ENCODE results near the gene DFFA. TPM values are rescaled to one million over a fixed set of nuclear protein-coding genes. Genes with fewer than 3 reads are reported as not detected.

The DFFA gene
- total and polyA plus RNA-seq, 12 donors: 13.0 to 42.1 (median 35.1) TPM

DNA sequence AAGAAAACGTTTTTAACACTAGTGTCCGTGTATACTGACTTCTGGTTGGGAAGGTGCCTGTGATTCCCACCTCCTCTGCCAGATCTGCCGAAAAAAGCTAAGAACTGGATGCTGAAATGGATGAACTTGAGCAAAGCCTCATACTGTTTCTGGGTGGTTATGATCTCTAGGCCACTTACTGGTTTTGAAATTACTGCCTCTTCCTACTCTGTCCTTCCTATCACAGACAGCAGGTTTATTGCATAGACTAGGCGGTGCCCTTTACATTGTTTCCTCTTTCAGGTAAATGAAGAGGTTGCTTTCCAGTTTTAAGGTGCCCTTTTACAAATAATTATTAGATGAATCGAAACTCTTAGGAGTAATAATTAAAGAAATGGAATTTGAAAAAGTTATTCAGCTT is 29.9 kb upstream of the DFFA start:
- no peaks in the 10 kb centered on the region for H3K9me3 ChIP-seq (replicated peaks in 1 of 3)
- 81 to 90% (median 86%) methylated on average over 5 of the region's 5 CpGs for WGBS, 4 donors
- peaks cover 0 to 2% of the 10 kb centered on the region in 2 donors for H3K4me1 ChIP-seq (replicated peaks in 1 of 2)
- TF ChIP-seq, protein P1, sequence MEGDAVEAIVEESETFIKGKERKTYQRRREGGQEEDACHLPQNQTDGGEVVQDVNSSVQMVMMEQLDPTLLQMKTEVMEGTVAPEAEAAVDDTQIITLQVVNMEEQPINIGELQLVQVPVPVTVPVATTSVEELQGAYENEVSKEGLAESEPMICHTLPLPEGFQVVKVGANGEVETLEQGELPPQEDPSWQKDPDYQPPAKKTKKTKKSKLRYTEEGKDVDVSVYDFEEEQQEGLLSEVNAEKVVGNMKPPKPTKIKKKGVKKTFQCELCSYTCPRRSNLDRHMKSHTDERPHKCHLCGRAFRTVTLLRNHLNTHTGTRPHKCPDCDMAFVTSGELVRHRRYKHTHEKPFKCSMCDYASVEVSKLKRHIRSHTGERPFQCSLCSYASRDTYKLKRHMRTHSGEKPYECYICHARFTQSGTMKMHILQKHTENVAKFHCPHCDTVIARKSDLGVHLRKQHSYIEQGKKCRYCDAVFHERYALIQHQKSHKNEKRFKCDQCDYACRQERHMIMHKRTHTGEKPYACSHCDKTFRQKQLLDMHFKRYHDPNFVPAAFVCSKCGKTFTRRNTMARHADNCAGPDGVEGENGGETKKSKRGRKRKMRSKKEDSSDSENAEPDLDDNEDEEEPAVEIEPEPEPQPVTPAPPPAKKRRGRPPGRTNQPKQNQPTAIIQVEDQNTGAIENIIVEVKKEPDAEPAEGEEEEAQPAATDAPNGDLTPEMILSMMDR (IDR thresholded peaks at IDR 0.05): no peak
- no peak for TF ChIP-seq POLR2A (IDR thresholded peaks at IDR 0.05)
- no peak for DNase-seq
- H3K27ac ChIP-seq: no peak overlapping the region
- no peak overlapping the region for H3K4me3 ChIP-seq
- H3K27me3 ChIP-seq: no peaks in the 10 kb centered on the region
- no peaks in the 10 kb centered on the region for H3K36me3 ChIP-seq (replicated peaks in 1 of 2)
- intact Hi-C loops (cut with DNase I): loop anchor here (10.0 kb wide), 2 partner anchors 293 to 443 kb away; partner anchors contain the start of gene CASZ1 (in 2 of the 2)

DNA sequence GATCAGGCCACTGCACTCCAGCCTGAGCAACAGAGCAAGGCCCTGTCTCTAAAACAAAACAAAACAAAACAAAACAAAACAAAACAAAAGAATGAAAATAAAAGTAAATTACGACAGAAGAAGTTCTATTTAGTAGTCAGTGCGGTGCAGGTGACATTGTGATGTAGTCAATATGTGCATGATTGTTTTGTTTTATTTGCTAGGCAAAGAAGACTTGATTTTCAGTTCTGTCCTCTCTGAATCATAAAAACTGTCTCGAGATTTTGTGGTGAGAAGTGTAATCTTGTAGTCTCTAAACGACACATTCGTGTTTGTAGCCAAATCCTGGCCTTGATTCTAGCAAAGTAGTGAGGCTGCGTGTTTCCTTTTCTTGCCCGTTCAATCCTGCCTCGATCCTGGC is 25.9 kb upstream of the DFFA start:
- intact Hi-C loops (cut with DNase I): loop anchor here in 1 of 2 donors (10.0 kb wide), 1 partner anchor 123 kb away; no protein-coding TSS in a partner anchor
- TF ChIP-seq POLR2A (IDR thresholded peaks at IDR 0.05): no peak
- TF ChIP-seq, protein P1 (IDR thresholded peaks at IDR 0.05): no peak
- DNase-seq: no peak
- no peak overlapping the region for H3K27ac ChIP-seq
- no peaks in the 10 kb centered on the region for H3K27me3 ChIP-seq
- H3K9me3 ChIP-seq (replicated peaks in 1 of 3): no peaks in the 10 kb centered on the region
- peaks cover 0 to 13% of the 10 kb centered on the region in 2 donors for H3K4me1 ChIP-seq (replicated peaks in 1 of 2)
- WGBS, 4 donors: 74 to 85% (median 79%) methylated on average over 8 of the region's 8 CpGs
- H3K4me3 ChIP-seq: no peak overlapping the region
- no peaks in the 10 kb centered on the region for H3K36me3 ChIP-seq (replicated peaks in 1 of 2)

DNA sequence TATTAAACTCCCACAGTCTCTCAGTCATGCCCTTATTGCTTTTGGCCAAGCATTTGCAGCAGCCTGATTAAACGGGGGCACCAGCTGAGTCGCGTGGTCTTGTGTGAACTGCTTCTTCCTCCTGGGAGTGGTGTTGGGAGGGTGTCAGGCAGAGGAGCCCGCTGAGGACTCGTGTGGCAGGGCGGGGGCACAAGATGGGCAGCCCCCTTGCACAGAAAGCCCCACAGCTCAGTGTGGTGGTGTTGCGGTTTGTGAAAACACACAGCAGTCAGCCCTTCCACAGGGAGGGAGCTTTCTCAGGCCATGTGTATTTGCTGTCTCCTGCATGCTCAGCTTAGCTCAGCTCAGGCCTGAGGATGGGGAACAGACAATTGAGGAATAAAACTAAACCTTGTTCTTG is 24.8 kb upstream of the DFFA start:
- peaks cover 0 to 13% of the 10 kb centered on the region in 2 donors for H3K4me1 ChIP-seq (replicated peaks in 1 of 2)
- H3K36me3 ChIP-seq (replicated peaks in 1 of 2): no peaks in the 10 kb centered on the region
- no peak for DNase-seq
- H3K4me3 ChIP-seq: no peak overlapping the region
- H3K9me3 ChIP-seq (replicated peaks in 1 of 3): no peaks in the 10 kb centered on the region
- TF ChIP-seq, protein P1 (IDR thresholded peaks at IDR 0.05): no peak
- TF ChIP-seq POLR2A (IDR thresholded peaks at IDR 0.05): no peak
- whole genome bisulfite sequencing, 4 donors: 86 to 93% (median 92%) methylated on average over 7 of the region's 7 CpGs
- intact Hi-C loops (cut with DNase I): loop anchor here in 1 of 2 donors (10.0 kb wide), 1 partner anchor 122 kb away; no protein-coding TSS in a partner anchor
- H3K27me3 ChIP-seq: no peaks in the 10 kb centered on the region
- H3K27ac ChIP-seq: no peak overlapping the region

DNA sequence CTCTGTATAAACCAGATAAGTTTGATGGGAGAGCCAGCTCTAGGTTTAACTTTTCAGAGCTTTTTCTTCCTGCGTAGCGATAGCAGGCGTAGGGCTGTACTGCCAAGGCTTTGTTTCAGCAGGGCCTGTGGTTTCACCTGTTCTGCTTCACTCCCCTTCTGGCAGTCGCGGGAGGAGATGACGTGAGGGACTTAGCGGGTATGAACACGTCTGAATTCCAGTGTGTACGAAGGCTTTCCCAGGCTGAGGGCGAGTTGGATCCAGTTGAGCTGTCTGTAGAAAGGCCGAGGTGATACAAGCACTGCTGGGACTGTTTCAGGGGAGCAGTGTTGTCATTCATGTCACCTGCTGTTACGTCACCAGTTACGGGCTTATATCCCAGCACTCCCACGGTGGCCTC is 23.6 kb upstream of the DFFA start:
- Histone ChIP-seq H3K4me1 (replicated peaks in 1 of 2) (peaks cover 0 to 13% of the 10 kb centered on the region in 2 donors), H3K36me3 (replicated peaks in 1 of 2) (no peaks in the 10 kb centered on the region), H3K4me3 (no peak overlapping the region), H3K27ac (no peak overlapping the region), H3K9me3 (replicated peaks in 1 of 3) (no peaks in the 10 kb centered on the region), H3K27me3 (no peaks in the 10 kb centered on the region)
- DNase-seq: no peak
- no peak for TF ChIP-seq POLR2A (IDR thresholded peaks at IDR 0.05)
- TF ChIP-seq, protein P1 (IDR thresholded peaks at IDR 0.05): no peak
- 78 to 90% (median 87%) methylated on average over 13 to 14 of the region's 14 CpGs for WGBS, 4 donors
- intact Hi-C loops (cut with DNase I): loop anchor here in 1 of 2 donors (10.0 kb wide), 1 partner anchor 121 kb away; no protein-coding TSS in a partner anchor
